ENCODE results near the gene ITGA2.
"Not testable (repeated sequence)": the region's sequence is repeated elsewhere in the genome, so short reads cannot be mapped to it uniquely, and the experiment has no call there.

The ITGA2 gene

DNA sequence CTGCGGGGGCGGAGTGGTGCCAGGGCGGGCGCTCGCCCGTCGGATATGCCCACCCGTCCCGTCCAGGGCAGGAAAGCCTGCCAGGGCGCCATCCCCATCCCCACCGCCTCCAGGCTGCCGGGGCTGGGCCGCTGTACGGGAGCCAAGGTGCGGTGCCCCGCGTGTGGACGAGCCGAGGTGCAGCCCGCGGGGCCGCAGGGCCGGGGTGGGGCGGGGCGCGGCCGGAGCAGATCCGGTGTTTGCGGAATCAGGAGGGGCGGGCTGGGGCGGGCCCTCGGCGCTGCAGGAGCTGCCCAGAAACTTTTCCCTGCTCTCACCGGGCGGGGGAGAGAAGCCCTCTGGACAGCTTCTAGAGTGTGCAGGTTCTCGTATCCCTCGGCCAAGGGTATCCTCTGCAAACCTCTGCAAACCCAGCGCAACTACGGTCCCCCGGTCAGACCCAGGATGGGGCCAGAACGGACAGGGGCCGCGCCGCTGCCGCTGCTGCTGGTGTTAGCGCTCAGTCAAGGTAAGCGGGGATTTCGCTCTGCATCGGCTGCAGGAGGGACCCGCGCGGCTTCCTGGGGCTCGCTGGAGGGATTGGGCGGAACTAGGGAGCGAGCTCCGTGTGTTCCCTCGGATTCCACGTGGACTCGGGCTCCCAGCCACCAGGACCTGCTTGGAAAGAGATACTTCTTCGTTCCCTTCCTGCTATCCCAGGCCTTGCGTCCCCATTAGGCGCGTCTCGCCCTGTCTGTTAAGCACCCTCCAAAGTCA lies at the start of gene ITGA2:
TSS of gene ITGA2 (plus strand) at position 328 of the 756 bp plus-strand sequence. CDS start at position 445, 117 bp downstream.
- peak in 1 of 2 experiments; percentile 49 for DNase-seq

DNA sequence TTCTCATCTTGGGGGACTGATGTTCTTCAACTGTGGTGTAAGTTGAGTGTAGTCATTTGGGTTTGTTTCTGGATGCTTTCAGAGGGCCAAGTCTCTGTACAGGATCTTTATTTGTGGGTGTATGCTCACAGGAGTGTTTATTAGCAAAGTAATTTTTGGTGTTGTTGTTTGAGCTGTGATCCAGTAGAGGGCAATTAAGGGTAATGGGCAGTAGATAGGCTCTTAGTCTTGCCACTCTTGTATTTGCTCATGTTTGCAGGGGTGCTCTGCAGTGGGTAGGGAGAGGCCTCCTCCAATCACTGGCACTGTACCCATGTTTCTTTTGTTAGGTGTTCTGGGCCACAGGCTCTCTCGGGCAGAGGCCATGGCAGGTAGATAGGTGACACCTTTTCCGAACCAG lies 45.9 kb upstream of the ITGA2 start:
- peak; percentile 19 to 34 for DNase-seq

DNA sequence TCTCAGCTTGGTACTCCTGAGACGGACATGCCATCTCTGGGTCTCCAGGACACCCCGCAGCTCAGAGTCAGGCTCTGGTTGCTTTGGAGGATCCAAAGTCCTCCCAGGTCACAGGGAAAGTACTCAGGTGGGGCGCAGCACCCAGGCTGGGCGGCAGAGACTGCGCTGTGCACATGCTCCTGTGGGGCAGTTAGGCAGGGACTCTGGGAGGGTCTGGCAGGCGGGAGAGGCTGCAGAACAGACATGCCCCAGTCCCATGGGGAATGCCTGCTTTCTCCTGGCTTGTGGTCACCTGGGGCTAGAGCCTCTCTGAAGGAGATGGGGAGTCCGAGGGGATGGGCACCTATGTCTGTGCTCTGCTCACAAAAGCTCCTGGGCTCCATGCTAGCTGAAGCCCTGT lies 45.3 kb upstream of the ITGA2 start:
- no peak for DNase-seq

DNA sequence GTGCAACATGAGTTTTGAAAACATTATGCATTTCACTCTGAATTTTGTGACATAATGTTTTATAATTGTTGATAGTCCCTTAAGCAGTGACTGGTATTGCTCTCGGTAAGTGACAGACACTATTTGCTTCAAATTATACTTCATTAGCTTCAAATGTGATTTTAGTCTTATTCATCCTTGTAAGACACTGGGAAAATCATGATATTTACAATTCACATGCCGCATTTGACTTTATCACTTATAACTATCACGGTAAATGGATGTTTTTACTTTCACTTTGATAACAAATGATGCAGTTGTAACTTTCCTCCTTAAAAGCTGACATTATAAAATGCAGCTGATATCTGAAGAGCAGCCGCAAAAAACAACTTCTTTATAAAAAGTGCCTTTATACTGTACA lies 44.1 kb upstream of the ITGA2 start:
- DNase-seq = no peak

DNA sequence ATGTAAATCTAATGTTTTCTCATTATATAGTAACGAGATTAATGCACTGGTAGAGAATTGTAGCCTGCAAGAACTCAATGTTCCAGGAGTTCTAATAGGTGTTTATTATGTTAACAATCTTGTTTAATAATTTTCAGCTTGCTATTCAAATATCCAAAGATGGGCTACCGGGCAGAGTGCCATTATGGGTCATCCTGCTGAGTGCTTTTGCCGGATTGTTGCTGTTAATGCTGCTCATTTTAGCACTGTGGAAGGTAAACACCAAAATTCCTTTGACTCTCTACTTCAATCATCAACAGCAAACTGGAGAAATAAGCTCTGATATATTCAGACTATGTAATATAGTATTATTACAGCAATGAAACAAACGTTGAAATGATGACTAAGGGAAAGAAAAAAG lies 41.9 kb upstream of the ITGA2 start:
- DNase-seq = no peak

DNA sequence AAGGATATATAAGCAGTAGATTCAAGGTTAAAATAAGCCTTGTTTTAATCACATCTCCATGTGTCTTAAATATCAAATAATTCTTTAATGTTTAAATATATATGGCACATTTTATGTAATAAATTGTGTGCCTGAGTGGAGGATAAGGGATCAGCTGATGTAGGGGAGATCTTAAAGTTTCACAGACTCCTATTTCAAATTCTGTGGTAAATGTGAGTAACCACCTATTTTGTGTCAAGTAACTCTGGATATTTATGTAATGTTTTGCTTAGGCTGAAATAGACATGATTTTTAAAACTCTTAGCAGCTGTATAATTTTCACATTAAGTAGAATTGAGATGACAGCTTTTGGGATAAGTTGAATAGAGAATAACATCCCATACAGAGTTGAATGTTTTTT lies 41.3 kb upstream of the ITGA2 start:
- no peak for DNase-seq

DNA sequence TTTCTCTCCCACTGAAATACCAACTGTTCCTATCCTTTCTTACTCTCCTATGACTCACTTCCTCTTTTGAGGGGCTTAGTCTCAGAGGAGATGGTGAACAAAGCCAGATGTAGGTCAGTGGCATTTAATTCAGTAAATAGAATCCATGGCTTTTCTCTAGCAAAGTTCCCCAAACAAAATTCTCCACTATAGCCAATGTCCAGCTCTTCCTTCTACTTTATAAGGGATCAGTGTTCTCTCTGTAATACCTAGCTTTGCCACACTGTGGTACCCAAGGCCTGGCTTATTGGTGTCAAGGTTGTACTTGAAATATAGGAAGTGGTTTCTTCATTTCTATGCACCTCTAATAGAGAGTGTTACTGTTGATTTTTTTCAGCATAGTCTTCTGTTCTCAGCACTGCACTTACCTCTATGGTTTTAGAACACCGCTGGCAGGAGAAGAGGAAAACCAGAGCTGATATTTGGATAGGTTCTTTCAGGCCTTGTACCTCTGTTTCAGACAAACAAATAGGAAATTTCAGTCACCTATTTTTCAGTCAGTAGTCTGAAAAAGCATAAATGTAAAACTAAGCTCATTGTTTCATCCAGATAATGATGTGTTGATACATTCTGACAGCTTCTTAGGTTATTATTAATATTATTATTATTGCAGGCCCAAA lies 40.6 kb upstream of the ITGA2 start:
- DNase-seq = peak; percentile 78 to 83

DNA sequence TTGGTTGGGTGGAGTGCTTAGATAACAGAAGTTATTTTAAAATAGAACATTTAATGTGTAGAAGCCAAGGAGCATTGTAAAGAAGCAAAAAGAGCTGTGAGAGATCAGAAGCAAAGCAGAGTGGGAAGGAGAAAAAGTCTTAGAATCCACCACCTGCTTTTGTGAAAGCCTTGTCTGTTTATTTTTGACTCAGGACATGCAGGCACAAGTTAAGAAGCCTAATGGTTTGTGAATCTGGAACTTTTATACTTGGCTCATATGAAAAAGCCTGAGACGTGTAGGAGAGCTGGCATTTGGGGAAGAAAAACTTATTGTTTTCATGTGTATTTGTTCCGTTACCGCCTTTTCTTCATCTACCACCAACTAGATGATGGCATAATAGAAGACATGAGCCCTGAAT lies 38.5 kb upstream of the ITGA2 start:
- DNase-seq = no peak

DNA sequence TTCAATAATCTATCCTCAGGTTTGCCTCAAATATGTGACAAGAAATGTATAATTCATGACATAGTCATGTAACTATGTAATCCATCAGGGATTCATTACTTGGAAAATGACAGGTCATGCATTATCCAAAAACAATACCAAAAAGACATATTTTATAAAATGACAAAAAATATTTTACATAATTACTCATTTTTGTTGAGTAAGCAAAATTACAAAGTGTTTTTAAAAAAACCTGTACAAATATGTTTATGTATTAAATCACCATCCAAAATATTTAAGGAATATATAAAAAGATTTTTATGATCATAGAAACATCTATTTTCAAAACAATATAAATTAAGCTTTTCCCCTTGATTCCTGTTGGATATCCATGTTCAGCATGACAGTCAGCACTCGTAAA lies 36.7 kb upstream of the ITGA2 start:
- DNase-seq = no peak

DNA sequence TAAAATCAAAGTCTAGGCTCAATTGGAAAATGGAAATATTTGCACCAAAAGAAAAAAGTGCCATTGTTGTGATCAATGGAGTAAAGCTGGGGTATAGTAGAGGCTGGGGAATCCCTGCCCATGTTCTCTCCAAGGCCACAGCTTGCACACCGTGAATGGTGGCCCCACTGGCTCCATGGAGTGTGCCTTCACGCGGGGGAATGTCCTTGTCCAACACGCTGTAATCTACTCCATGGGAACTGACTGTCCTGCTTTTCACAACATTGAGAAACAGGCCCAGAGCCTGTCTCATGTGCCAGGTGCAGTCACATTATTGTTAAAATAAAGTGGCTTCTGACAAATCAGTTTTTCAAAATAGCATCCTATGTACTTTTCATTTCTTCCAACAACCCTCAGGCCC lies 33.1 kb upstream of the ITGA2 start:
- no peak for DNase-seq

DNA sequence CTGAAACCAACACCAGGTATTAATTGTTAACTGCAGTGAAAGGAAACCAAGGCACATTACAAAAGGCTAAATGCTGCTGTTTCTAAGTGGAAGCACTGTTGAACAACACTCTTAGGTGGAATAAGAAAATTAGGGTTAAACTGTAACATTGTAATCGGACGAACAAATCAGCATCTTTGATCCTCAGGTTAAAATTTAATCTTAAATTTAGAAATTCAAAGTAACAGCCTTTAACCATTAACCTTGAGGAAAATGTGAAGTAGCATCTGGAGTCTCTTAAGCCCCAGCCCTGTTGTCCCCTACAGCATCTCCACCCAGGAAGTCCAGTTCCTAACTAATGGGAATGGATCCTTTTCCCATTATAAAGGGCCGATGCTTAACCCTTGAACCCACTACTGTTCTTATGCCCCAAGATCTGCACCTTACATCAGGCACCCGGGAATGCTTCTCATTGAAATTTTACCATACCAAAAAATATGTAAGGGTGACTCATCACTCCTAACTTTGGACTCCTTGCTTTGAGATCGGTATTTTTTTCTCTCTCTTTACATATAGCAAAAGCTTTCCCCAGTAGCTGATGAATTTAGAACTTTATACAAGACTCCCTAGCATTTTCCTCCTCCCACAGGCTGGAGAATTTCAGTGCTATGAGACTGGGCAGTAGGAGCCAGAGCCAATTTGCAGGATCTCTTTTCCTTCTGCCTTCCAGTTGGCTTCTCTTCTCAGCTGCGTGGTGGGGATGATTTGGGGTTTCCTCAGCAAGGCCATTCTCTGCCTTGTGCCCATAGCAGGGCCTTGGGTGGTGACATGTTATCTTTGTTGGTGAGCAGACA lies 32.0 kb upstream of the ITGA2 start:
- no peak for DNase-seq

DNA sequence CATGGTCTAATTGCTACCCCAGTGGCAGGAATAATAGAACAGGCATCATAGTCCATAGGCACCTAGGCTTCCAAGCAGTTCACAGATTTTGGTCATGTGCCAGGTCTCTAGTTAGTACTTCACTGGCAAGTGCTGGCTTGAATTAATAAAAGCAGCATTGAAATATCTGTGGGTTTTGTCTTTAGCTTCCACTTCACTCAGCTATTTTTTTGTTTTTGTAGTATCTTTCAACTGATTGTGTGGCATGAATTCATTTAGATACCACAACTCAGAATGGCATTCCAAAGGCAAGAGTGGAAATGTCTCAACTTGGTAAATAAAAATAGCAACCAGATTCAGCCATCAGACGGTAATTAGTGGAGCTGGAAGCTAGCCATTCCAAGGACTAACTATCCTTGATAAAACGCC lies 27.9 kb upstream of the ITGA2 start:
- DNase-seq = no peak

DNA sequence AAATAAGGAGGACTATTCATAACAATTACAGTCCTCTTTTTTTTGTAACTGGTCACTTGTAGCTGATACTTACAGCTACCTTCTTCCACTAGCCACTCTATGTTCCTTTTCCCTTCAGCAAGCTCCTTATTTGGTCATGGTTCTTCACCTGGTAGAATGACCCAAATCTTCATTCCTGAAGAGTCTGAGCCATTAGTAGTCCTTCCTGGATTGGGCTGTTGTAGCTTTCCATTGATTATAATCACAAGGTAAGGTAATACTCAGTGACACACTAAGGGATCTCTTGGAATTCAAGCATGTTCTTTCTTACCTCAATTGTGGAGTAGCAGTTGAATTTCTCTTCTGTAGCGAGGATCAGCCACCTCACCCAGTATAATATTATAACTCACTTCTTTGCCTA lies 25.5 kb upstream of the ITGA2 start:
- no peak for DNase-seq

DNA sequence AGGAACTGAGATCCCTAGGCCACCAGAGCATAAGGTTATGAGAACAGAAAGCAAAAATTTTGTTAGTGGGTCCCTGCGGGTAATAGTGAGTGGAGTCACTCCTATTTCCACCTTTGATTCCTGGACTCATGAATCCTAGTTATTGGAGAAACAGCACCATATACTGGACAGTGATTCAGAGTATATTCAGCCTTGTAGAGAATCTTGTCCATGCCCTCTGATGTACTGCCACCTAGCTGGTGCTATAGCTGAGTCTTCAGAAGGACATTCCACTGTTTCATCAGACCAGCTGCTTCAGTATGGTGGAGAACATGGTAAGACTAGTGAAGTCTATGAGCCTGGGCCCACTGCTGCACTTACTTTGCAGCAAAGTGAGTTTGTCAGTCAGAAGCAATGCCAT lies 25.0 kb upstream of the ITGA2 start:
- no peak for DNase-seq

DNA sequence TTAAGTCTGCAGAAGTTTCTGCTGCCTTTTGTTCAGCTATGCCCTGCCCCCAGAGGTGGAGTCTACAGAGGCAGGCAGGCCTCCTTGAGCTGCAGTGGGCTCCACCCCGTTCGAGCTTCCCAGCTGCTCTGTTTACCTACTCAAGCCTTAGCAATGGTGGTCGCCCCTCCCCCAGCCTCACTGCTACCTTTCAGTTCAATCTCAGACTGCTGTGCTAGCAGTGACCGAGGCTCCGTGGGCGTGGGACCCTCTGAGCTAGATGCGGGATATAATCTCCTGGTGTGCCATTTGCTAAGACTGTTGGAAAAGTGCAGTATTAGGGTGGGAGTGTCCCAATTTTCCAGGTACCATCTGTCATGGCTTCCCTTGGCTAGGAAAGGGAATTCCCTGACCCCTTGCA lies 13.0 kb upstream of the ITGA2 start:
- not testable (repeated sequence) for DNase-seq

DNA sequence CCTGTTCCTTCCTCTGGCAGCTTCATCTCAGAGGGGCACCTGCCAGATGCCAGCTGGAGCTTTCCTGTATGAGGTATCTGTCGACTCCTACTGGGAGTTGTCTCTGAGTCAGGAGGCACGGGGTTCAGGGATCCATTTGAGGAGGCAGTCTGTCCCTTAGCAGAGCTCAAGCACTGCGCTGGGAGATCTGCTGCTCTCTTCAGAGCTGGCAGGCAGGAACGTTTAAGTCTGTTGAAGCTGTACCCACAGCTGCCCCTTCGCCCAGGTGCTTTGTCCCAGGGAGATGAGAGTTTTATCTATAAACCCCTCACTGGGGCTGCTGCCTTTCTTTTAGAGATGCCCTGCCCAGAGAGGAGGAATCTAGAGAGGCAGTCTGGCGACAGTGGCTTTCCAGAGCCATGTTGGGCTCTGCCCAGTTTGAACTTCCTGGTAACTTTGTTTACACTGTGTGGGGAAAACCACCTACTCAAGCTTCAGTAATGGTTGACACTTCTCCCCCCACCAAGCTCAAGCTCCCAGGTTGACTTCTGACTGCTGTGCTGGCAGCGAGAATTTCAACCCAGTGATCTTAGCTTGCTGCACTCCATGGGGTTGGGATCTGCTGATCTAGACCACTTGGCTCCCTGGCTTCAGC lies 11.8 kb upstream of the ITGA2 start:
- no peak for DNase-seq

DNA sequence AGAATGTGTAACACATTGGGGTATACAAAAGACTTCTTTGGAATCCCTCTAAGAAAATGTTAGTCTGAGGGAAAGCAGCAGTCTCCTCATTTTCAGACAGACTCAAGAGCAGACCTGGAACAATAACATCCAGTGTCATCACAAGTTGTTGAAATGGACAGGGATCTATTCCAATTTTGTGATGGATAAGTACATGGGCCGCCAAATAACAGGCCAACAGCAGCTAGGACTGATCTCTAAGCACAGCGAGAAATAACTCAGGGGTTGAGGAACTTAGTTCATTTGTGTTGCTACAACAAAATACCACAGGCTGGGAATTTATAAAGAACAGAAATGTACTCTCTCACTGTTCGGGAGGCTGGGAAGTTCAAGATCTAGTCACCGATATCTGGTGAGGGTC lies 7.6 kb upstream of the ITGA2 start:
- DNase-seq = no peak

DNA sequence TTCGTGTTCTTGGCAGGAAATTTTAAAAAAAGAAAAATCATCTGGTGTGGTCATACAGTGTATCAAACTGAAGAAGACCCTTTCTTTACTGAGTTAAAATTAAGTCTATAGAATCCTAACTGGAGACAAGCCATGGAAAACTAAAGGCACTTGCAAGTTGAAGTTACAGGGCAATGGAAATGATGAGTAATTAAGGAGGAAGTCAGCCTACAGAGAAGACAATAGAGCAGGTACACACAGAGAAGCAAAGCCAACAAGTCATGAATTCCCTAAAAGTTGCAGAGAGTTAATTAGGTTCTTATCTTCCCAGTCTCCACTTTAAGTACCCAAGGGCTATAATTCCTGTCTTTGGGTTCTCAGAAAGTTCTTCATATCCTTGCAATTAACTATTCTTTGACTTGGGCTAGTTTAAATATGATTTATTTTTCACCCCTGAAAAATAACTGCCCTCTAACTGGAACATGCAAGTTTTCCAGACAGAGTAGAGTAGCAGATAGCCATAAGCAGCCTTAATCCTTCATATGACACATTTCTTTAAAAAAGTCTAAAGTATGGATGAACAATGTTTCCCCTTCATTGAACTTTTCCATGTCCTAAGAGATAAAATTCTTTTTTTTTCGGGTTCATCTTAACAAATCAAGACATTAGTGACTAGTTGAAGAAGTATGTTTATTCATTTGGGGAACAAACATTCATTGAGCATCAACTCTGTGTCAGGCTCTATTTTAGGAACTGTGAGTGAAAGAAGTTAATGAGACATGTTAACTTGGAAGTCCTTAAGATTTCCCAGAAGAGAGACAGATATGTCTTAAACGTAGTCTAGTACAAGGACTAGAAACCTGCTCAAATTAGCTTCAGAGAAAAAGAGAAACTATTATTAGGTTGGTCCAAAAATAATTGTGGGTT lies 5.2 kb upstream of the ITGA2 start:
- no peak for DNase-seq

DNA sequence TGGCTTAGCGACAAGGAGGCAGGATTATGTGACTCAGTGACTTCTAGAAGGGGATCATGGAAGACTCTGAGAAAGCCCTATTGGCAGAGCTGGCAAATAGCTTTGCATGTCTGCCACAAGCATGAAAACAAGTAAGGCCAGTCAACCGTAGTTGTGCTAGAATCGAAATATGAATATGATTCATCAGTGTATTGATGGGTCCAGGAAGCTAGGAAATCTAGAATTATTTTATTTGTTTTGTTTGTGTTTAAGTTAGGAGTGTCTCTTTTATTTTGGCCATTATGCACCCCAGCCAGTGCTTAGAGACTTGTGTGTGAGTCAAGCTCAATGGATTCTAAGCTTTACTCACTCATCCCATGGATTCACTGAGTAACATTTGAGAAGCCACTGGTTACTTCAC lies 3.8 kb upstream of the ITGA2 start:
- no peak for DNase-seq

DNA sequence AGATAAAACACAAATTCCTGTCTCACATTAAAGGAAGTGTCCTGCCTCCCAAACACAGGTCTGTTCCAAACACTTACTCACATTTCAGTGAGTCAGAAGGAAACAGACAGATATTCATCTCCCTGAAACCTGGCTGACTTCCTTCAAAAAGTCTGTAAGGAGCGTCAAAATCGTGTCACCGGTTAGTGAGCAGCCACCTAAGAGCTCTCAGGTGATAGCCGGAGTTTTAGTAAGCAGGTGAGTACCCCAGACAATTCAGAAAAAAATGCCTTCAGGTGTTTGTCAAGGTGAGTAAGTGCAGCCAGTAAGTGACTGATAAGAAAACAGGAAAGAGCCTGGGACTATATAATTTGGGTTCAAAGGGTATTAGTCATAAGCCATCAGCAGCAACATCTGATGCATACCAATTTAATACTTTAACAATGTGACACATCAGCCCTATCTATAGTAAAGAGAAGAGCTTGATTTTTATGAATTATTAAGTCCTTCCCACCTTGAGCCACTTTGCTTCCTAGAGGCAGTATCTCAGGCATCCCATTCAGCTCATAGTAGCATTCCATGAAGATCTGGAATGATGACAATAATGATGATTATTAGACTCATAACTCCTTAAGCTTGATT lies 1.3 kb upstream of the ITGA2 start:
- DNase-seq = no peak

DNA sequence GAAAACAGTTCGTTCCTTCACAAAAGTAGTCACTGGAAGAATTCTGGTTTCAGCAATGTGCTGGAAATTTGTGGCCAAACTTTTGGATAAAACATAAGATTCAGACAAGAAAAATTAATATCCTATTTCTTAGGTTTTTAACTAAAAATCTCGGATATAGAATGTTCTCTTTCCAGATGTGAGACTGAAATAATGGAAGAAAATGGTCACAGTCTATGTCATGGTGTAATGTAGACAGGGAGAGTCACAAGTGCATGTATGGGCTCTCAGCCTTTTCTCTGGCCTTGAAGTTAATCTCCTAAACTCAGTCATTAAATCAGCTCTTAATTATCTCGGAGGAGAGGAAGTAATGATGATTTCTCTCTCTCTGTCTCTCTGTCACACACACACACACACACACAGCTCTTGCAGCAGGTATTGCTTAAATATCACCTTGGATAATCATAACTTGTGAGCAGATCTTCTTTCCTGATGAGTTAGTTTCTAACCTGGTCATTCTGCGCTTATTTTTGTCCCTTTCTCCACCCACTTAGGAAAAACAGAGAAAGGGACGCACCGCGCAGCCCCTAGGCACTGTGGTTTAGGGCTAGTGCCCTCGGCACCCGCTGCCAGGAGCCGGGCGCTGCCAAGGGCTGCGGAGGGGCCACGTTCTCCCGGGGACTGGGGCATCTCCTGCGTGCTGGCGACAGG lies 672 bp upstream of the ITGA2 start:
- no peak for DNase-seq

All from Kasumi-1 (cell line).